Spleen (tissue), 11 donors: Measurements from ENCODE around the gene IFNA10. TPM values are rescaled to one million over a fixed set of nuclear protein-coding genes. Genes with fewer than 3 reads are reported as not detected.
"Not testable (repeated sequence)": the region's sequence is repeated elsewhere in the genome, so short reads cannot be mapped to it uniquely, and the experiment has no call there.

ENCODE experiments used
- DNase-seq: peaks from one replicate; pipeline ENCODE4 v3.0.0-alpha.2; 2020
- H3K27ac ChIP-seq, 8 donors: fragments of 200-600 bp; sonication (generic) in 7 of 8; 1 replicate in 4 of 8; 2 replicates in 4 of 8; pipeline versions ENCODE4 v1.5.0 to v1.8.0; 2016 to 2021; ENCODE audit warnings: inconsistent platforms in 4 of 8, mild to moderate bottlenecking in 4 of 8, moderate library complexity in 1 of 8
- H3K27me3 ChIP-seq, 7 donors: fragments of 200-600 bp; sonication (generic) in 6 of 7; replicated peaks in 1 of 7; 1 replicate in 4 of 7; 2 replicates in 3 of 7; pipeline versions ENCODE4 v1.5.0 to v1.8.0; 2016 to 2021; ENCODE audit warnings: inconsistent platforms in 3 of 7, mild to moderate bottlenecking in 1 of 7
- H3K36me3 ChIP-seq, 6 donors: fragments of 200-600 bp; sonication (generic) in 5 of 6; 1 replicate in 4 of 6; 2 replicates in 2 of 6; pipeline versions ENCODE4 v1.5.0 to v1.8.0; 2016 to 2021; ENCODE audit warnings: inconsistent platforms in 2 of 6
- H3K4me1 ChIP-seq, 6 donors: fragments of 200-600 bp; sonication (generic) in 5 of 6; 1 replicate in 3 of 6; 2 replicates in 3 of 6; pipeline versions ENCODE4 v1.5.0 to v1.8.0; 2016 to 2021; ENCODE audit warnings: inconsistent platforms in 3 of 6
- H3K4me3 ChIP-seq, 8 donors: fragments of 200-600 bp; sonication (generic) in 7 of 8; 1 replicate in 4 of 8; 2 replicates in 4 of 8; pipeline versions ENCODE4 v1.5.0 to v1.8.0; 2016 to 2021; ENCODE audit warnings: inconsistent platforms in 4 of 8, mild to moderate bottlenecking in 4 of 8, moderate library complexity in 2 of 8
- H3K9me3 ChIP-seq, 8 donors: fragments of 200-600 bp; sonication (generic) in 7 of 8; 1 replicate in 4 of 8; 2 replicates in 4 of 8; pipeline versions ENCODE4 v1.5.0 to v1.8.0; 2016 to 2021; ENCODE audit warnings: inconsistent platforms in 4 of 8
- CTCF ChIP-seq, 11 experiments: fragments of 200-600 bp in 7 of 11; fragments of 450-650 bp in 4 of 11; sonication (generic) in 4 of 11; IDR thresholded peaks in 8 of 11; conservative IDR thresholded peaks in 3 of 11; 1 replicate in 7 of 11; 2 replicates in 4 of 11; pipeline versions ENCODE4 v1.4.0 to v1.8.0; 2016 to 2021; ENCODE audit warnings: antibody characterized with exemption in 11 of 11, inconsistent platforms in 4 of 11, mild to moderate bottlenecking in 1 of 11
- POLR2A ChIP-seq, 3 donors: fragments of 450-650 bp; IDR thresholded peaks; one replicate each; pipeline ENCODE4 v1.5.1; 2017; ENCODE audit warnings: antibody characterized with exemption in 3 of 3, mild to moderate bottlenecking in 1 of 3
- POLR2AphosphoS5 ChIP-seq, 3 donors: sonication (generic); formaldehyde crosslinking; IDR thresholded peaks; one replicate each; pipeline ENCODE4 v1.5.1; 2017; ENCODE audit warnings: antibody characterized with exemption in 3 of 3
- WGBS, 5 donors: extraction: QIAGEN DNeasy Blood & Tissue Kit in 3 of 5; methylation state at CpG; one replicate each; pipeline versions ENCODE4 v1.1.5 to v1.1.7; 2013 to 2018; 5-methylcytosine and 5-hydroxymethylcytosine counted together
- intact Hi-C: fragments of 100-400 bp; cut with DNase I; formaldehyde crosslinking; loops from one replicate; pipeline ENCODE4 v1.15.0; 2023; ENCODE audit warnings: low total_unique reads
- polyA plus RNA-seq, 3 donors: library from polyadenylated mRNA; stranded (reverse); fragments of 200-250 nt; gene quantifications; one replicate each; pipeline ENCODE4 v1.2.1, GENCODE V29; 2013
- total RNA-seq, 7 donors: library from RNA; depleted of rRNA in 3 of 7; stranded (reverse); fragments of >200 nt in 3 of 7; fragmentation: NEBNext Ultra II Directional in 4 of 7; extraction: Animal tissue kit (Norgen Biotek cat#: 25700) in 4 of 7; gene quantifications; one replicate each; pipeline versions ENCODE4 v1.1.0 to v1.2.1, GENCODE V29; 2016 to 2021
- donor health status: healthy with polysubstance abuse.
- donor health status: DM: no; HTN: no; CAD: no; lungs with moderate emphysema.
- donor health status: DM: no; HTN: no; CAD: no.
- donor health status: Bipolar disorder and iron deficiency.
- donor health status: healthy.
- donor health status: DM: no; HTN: no; CAD: no.
- donor health status: DM: yes; HTN: yes; CAD: no.

Gene IFNA10
- total and polyA plus RNA-seq, 10 donors = not detected

- intact Hi-C loops = no loop called here
- no peak for DNase-seq
- no peak for TF ChIP-seq CTCF (IDR thresholded peaks at IDR 0.05 in 8 of 11, conservative IDR thresholded peaks at IDR 0.05 in 3 of 11)
- no peak for TF ChIP-seq POLR2A (IDR thresholded peaks at IDR 0.05)
- TF ChIP-seq POLR2AphosphoS5 (IDR thresholded peaks at IDR 0.05) = no peak
- Histone ChIP-seq H3K4me3 (no peak overlapping the region), H3K36me3 (no peaks in the 10 kb centered on the region), H3K27me3 (peaks cover 0 to 28% (median 0%) of the 10 kb centered on the region in 7 donors), H3K9me3 (no peaks in the 10 kb centered on the region), H3K4me1 (peaks cover 0 to 3% (median 0%) of the 10 kb centered on the region in 6 donors), H3K27ac (no peak overlapping the region)
- 13 to 28% (median 26%) methylated on average over 2 of the region's 2 CpGs for WGBS, 5 donors
These were observed 37.9 kb upstream of the IFNA10 start for GRCh38 chr9:21244836-21245235.

GRCh38 chr9:21239911-21240310, 33.0 kb upstream of the IFNA10 start, which contains the start of gene IFNA14:
TSS of gene IFNA14 (minus strand) at chr9:21240005. CDS start at chr9:21239935, 70 bp downstream.
- H3K27me3 ChIP-seq = peaks cover 0 to 9% (median 0%) of the 10 kb centered on the region in 7 donors
- no peaks in the 10 kb centered on the region for H3K9me3 ChIP-seq
- H3K4me3 ChIP-seq = no peak within 1 kb of the TSS
- H3K4me1 ChIP-seq = peaks cover 0 to 8% (median 3%) of the 10 kb centered on the region in 6 donors
- 58 to 63% (median 61%) methylated on average over 2 of the region's 2 CpGs for WGBS, 5 donors
- intact Hi-C loops = no loop called here
- no peak within 1 kb of the TSS for H3K27ac ChIP-seq
- H3K36me3 ChIP-seq = no peaks in the 10 kb centered on the region
- no peak for DNase-seq
- TF ChIP-seq POLR2AphosphoS5 (IDR thresholded peaks at IDR 0.05) (no peak), CTCF (IDR thresholded peaks at IDR 0.05 in 8 of 11, conservative IDR thresholded peaks at IDR 0.05 in 3 of 11) (no peak), POLR2A (IDR thresholded peaks at IDR 0.05) (no peak)

GRCh38 chr9:21236360-21236714, 29.4 kb upstream of the IFNA10 start:
- H3K9me3 ChIP-seq, H3K27ac ChIP-seq, H3K36me3 ChIP-seq, H3K4me1 ChIP-seq, H3K27me3 ChIP-seq, H3K4me3 ChIP-seq, DNase-seq, intact Hi-C loops: not testable (repeated sequence)
- 0 to 8% (median 0%) methylated on average over 1 of the region's 1 CpG for WGBS, 5 donors

- H3K9me3 ChIP-seq, intact Hi-C loops, H3K27me3 ChIP-seq, H3K4me3 ChIP-seq, H3K27ac ChIP-seq, H3K4me1 ChIP-seq, H3K36me3 ChIP-seq: not testable (repeated sequence)
- 22 to 28% (median 27%) methylated on average over 8 of the region's 8 CpGs for WGBS, 5 donors
- peak in 10 of 11 experiments; percentile 17 to 70 (median 48) for TF ChIP-seq CTCF (IDR thresholded peaks at IDR 0.05 in 8 of 11, conservative IDR thresholded peaks at IDR 0.05 in 3 of 11)
- peak; percentile 56 for DNase-seq
These were observed 28.8 kb upstream of the IFNA10 start for GRCh38 chr9:21235468-21236359.
